Activated CD4-positive, CD25-positive, alpha-beta regulatory T cell treated with anti-CD3 and anti-CD28 coated beads, Interleukin-2, amount 50 U/mL, for 72 hours (primary cell): Measurements from ENCODE around the gene COL28A1.
"Not testable (repeated sequence)": the region's sequence is repeated elsewhere in the genome, so short reads cannot be mapped to it uniquely, and the experiment has no call there.

Source experiments
- DNase-seq: peaks from one replicate; pipeline ENCODE4 v3.0.0; 2021

The COL28A1 gene

GRCh38 chr7:7408001-7408770, 127.5 kb downstream of the COL28A1 start:
- DNase-seq: no peak

- DNase-seq: no peak
Measured at GRCh38 chr7:7405461-7405860, 130.2 kb downstream of the COL28A1 start.

DNA sequence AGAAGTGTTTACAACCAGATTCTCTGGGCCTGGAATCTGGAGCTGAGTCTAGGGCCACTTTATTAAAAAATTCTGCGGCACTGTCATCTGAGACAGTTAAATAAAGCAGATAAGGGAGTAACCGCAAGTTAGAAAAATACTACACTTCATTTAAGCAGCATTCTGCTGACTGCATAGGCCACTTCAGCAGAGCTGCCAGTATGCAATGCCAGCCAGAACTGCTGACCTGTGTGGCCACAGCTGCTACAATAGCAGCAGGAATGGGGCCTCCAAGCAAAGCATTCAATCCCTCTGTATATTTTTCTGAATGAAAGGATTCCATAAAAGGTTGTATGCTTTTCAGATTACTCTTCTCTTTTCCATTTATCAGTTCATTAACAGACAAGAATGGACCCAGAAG, 136.0 kb downstream of the COL28A1 start:
- no peak for DNase-seq

GRCh38 chr7:7395785-7396184, 139.9 kb downstream of the COL28A1 start:
- no peak for DNase-seq

DNA sequence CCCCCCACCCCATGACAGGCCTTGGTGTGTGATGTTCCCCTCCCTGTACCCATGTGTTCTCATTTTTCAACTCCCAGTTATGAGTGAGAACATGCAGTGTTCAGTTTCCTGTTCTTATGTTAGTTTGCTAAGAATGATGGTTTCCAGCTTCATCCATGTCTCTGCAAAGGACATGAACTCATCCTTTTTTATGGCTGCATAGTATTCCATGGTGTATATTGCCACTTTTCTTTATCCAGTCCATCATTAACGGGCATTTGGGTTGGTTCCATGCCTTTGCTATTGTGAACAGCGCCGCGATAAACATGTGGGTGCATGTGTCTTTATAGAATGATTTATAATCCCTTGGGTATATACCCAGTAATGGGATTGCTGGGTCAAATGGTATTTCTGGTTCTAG, 147.5 kb downstream of the COL28A1 start:
- DNase-seq: not testable (repeated sequence)

- no peak for DNase-seq
Measured at GRCh38 chr7:7385421-7385820, 150.3 kb downstream of the COL28A1 start.

GRCh38 chr7:7384228-7384627, 151.4 kb downstream of the COL28A1 start:
- DNase-seq: no peak

DNA sequence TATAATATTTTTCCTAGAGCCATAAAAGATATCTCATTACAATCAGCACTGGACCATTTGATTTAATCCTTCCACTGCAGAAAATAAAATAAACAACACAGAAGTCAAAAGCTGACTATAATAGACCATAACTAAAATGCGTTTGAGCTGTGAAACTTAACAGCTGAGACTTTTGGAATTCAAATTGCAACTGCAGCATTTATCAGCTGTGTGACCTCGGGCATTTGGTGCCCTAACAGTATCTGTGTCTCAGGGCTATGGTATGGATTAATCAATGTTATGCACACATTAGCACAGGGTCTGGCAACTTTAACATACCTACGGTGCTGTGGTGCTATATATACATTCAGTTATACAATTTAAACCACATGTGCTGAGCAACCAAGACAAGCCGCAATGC, 160.1 kb downstream of the COL28A1 start:
- DNase-seq: no peak

- DNase-seq: no peak
Measured at GRCh38 chr7:7370076-7370475, 165.6 kb downstream of the COL28A1 start.

GRCh38 chr7:7369134-7369533, 166.5 kb downstream of the COL28A1 start:
- DNase-seq: no peak

GRCh38 chr7:7354674-7355073, 181.0 kb downstream of the COL28A1 start:
- DNase-seq: no peak

GRCh38 chr7:7352845-7353244, 182.8 kb downstream of the COL28A1 start:
- no peak for DNase-seq

DNA sequence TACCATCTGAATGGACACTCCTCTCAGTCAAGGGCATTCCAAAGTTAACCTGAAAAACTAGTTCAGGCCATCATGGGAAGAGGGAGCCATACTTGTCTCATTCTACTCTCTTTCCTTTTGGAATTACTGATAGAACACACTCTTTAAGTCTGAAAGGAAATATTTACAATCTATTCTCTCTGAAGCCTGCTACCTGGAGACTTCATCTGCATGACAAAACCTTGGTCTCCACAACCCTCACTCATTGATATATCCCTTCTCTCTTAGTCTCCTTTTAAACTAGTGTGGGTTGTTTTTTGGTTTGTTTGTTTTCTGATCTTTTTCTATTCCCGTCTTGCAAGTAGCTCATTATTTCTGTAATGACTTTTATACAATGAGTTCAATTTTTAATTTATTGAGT, 183.8 kb downstream of the COL28A1 start:
- no peak for DNase-seq

GRCh38 chr7:7351156-7351555, 184.5 kb downstream of the COL28A1 start:
- DNase-seq: no peak

GRCh38 chr7:7349156-7349555, 186.5 kb downstream of the COL28A1 start:
- no peak for DNase-seq

DNA sequence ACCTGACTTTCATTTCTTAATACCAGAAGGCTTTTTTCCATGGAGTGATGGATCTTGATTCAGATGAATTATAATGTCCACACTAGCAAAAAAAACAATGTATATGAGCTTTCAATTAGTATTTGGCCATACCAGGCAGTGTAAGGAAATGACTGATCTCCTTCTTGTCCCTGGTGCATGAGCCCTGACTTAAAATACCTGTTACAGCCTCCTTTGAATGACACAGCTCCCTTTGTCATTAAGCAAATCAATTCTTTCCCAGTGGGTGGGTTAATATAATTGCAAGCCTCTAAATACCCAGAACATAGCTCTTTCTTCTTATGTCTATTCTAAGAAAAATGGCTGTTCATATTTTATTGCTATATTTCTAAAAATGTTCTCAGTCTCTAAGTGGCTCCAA, 188.6 kb downstream of the COL28A1 start:
- DNase-seq: no peak

GRCh38 chr7:7344583-7344982, 191.1 kb downstream of the COL28A1 start:
- DNase-seq: no peak

DNA sequence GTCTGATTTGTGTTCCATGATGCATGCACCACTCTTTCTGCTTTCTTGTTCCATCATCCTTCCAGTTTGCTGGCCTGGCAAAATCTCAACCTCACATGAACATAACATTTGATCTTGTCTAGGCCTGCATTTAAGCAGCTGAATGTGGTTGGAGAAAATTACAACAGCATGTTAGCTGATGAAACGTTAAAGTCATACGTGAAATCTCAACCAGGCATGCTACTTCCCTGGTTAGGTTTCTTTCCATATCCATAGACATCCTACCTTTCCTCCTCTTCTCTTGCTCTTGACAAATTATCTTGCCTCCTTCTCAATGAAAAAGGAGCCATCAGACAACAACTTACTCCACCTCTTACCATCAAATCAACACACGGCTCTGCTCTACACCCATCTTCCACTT, 199.8 kb downstream of the COL28A1 start:
- no peak for DNase-seq

DNA sequence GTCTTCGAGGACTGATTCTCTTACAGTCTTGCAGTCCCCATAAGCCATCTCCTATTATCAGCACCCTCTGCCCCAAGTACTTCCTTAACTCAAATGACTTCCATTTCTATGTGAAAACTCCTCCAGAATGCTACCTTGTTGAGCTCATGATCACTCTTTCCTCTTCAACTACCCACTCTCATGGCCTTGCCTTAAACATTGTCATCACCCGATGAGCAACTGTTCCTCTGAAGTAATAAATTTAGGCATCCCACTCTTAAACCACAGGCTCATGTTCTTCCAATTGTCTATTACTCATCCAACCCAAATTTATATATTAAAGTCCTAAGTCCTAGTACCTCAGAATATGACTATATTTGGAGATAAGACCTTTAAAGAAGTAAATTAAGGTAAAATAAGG, 200.5 kb downstream of the COL28A1 start:
- DNase-seq: no peak

GRCh38 chr7:7333610-7334009, 202.1 kb downstream of the COL28A1 start:
- no peak for DNase-seq

DNA sequence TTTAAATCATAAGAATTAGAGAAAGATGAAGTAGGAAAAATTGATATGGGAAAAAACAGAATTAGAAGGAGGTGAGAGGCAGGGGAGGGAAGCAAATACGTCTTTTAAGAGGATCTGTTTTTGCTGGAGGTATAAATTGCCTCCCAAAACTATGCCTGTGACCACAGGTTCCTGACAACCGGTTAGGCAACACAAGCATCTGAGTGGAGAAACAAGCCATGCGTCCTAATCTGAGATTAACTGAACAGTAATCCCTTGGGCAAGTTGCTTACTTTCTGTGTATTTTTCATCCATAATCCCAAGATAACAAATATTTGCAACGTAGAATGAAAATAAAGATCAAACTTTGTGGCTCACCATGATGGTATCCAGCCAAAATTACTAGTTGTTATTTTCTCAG, 204.2 kb downstream of the COL28A1 start:
- DNase-seq: no peak

- DNase-seq: no peak
Measured at GRCh38 chr7:7330997-7331396, 204.7 kb downstream of the COL28A1 start.

GRCh38 chr7:7329326-7329725, 206.3 kb downstream of the COL28A1 start:
- no peak for DNase-seq

DNA sequence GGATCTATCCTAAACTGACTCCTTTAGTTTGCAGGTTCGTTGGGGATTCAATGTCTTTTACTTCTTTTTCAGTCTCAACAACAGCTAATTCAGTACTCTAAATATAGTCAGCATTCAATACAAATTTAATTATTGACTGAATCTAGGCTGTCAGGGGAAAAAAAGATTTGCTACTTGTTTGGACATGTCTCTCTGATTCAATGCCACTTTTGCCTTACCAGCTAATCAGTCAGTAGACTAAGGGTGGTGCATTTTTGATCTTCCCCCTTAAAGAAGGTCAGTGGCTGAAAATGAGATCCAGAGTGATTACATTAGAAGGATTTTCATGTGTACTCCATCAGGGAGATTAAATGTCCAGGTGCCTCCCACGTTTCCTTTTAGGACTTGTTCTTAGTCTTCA, 208.2 kb downstream of the COL28A1 start:
- no peak for DNase-seq

DNA sequence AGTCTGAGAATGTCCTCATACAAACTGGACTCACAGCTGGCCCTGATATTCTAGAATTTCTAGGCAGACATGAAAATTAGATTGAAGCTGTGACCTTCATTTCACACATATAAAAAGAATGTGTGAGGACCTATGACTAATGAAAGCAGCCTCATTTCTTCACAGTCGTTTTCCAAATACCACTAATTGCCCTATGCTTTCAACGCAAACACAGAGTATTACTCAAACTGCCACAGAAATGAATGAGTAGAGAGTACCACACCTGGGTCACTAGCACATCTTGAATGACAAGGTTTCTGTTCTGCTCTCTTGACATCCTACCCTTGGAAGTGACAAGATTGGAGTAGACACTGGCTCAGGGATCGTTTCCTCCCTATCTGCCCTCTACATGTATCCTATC, 211.0 kb downstream of the COL28A1 start:
- no peak for DNase-seq
